GM12878 (cell line): ENCODE measurements around the gene VIL1. TPM values are rescaled to one million over a fixed set of nuclear protein-coding genes. Genes with fewer than 3 reads are reported as not detected.

Experiments used
- ATAC-seq: fragments of 200-7000 bp; cut with Tn5 transposase; 3 replicates; pipeline ENCODE4 v1.9.1; 2020; ENCODE audit warnings: mild to moderate bottlenecking, moderate library complexity
- BruUV-seq: library from RNA; stranded (reverse); fragments of 400-500 nt; replicated peaks from 2 replicates; lab custom pipeline; 2021; lab: Mats Ljungman, UMichigan
- CTCF ChIA-PET: fragments of 300-600 bp; sonication (Branson Sonifier 250); formaldehyde crosslinking; extraction: SDS; loops from one replicate; lab custom pipeline; 2021; ENCODE audit warnings: inconsistent platforms; lab: Yijun Ruan, JAX
- POLR2A ChIA-PET: fragments of 350-600 bp; formaldehyde crosslinking; extraction: SDS; loops from one replicate; lab custom pipeline; 2021; ENCODE audit warnings: inconsistent platforms; lab: Charles Lee
- RAD21 ChIA-PET: fragments of 300-600 bp; sonication (Branson Sonifier 250); formaldehyde crosslinking; loops from one replicate; lab custom pipeline; 2023; ENCODE audit warnings: antibody characterized with exemption; ENCODE audit not compliant: unreplicated experiment; lab: Charles Lee
- SMC1A ChIA-PET: fragments of 300-600 bp; sonication (Branson Sonifier 250); formaldehyde crosslinking; loops from one replicate; lab custom pipeline; 2023; ENCODE audit not compliant: unreplicated experiment, uncharacterized antibody; lab: Charles Lee
- DNase-seq: peaks from one replicate; pipeline ENCODE4 v3.0.0-alpha.2; 2011; ENCODE audit warnings: low read depth, low spot score
- FAIRE-seq: peaks from 3 replicates; lab custom pipeline; 2011; peaks lifted over from hg19 to GRCh38; lab: Jason Lieb, UNC
- H2AFZ ChIP-seq: 2 replicates; pipeline ENCODE4 v1.6.0; 2011; ENCODE audit warnings: low read depth, low read length, control low read depth; ENCODE audit not compliant: control insufficient read depth
- H3K27ac ChIP-seq: 2 replicates; pipeline ENCODE4 v1.5.1; 2011; ENCODE audit warnings: control low read depth; ENCODE audit not compliant: control insufficient read depth, insufficient read depth
- H3K27me3 ChIP-seq, 2 experiments: replicated peaks in 1 of 2; 2 replicates each; pipeline versions ENCODE4 v1.6.0 to v1.6.1; 2011; ENCODE audit warnings: low read length in 1 of 2; ENCODE audit not compliant: control insufficient read depth in 2 of 2, insufficient read depth in 2 of 2
- H3K36me3 ChIP-seq, 2 experiments: 2 replicates each; pipeline ENCODE4 v1.5.1; 2011; ENCODE audit warnings: low read length in 1 of 2; ENCODE audit not compliant: control insufficient read depth in 2 of 2, insufficient read depth in 2 of 2
- H3K4me1 ChIP-seq: 2 replicates; pipeline ENCODE4 v1.6.1; 2011; ENCODE audit warnings: mild to moderate bottlenecking, low read length, moderate library complexity, mixed read lengths; ENCODE audit not compliant: control insufficient read depth, insufficient read depth
- H3K4me2 ChIP-seq: 2 replicates; pipeline ENCODE4 v1.6.0; 2011; ENCODE audit warnings: control low read depth; ENCODE audit not compliant: control insufficient read depth, insufficient read depth
- H3K4me3 ChIP-seq: fragments of 200-600 bp; sonication (generic); 2 replicates; pipeline ENCODE4 v1.5.1; 2016
- H3K79me2 ChIP-seq: 2 replicates; pipeline ENCODE4 v1.6.0; 2011; ENCODE audit warnings: low read length; ENCODE audit not compliant: control insufficient read depth, insufficient read depth
- H3K9ac ChIP-seq: 2 replicates; pipeline ENCODE4 v1.8.0; 2011; ENCODE audit warnings: low read length, control low read depth, mixed read lengths; ENCODE audit not compliant: control insufficient read depth, insufficient read depth
- H3K9me3 ChIP-seq: replicated peaks from 3 replicates; pipeline ENCODE4 v1.5.1; 2011; ENCODE audit warnings: mild to moderate bottlenecking, low read length; ENCODE audit not compliant: control insufficient read depth, insufficient read depth
- H4K20me1 ChIP-seq: 2 replicates; pipeline ENCODE4 v1.6.0; 2011; ENCODE audit not compliant: control insufficient read depth, insufficient read depth
- BCL11A ChIP-seq: IDR thresholded peaks from 2 replicates; pipeline ENCODE4 v1.6.1; 2011; ENCODE audit warnings: low read depth, low read length
- BHLHE40 ChIP-seq, 2 experiments: fragments of 450-650 bp in 1 of 2; IDR thresholded peaks; 2 replicates each; pipeline ENCODE4 v1.6.1; 2011 to 2017; ENCODE audit warnings: low read depth in 2 of 2, borderline replicate concordance in 1 of 2, improper control_type of control experiment in 1 of 2, low read length in 1 of 2, mild to moderate bottlenecking in 1 of 2
- NBN ChIP-seq: fragments of 450-650 bp; IDR thresholded peaks from 2 replicates; pipeline ENCODE4 v1.6.1; 2016
- PAX8 ChIP-seq: fragments of 450-650 bp; IDR thresholded peaks from 2 replicates; pipeline ENCODE4 v1.6.1; 2017; ENCODE audit warnings: mild to moderate bottlenecking, moderate library complexity
- RAD51 ChIP-seq: fragments of 450-650 bp; IDR thresholded peaks from 2 replicates; pipeline ENCODE4 v1.6.1; 2016; ENCODE audit warnings: moderate library complexity, mild to moderate bottlenecking, inconsistent platforms
- WRNIP1 ChIP-seq: IDR thresholded peaks from 2 replicates; pipeline ENCODE4 v1.6.1; 2011; ENCODE audit warnings: low read depth, low read length, improper control_type of control experiment, borderline replicate concordance
- ZNF217 ChIP-seq: fragments of 450-650 bp; IDR thresholded peaks from 2 replicates; pipeline ENCODE4 v1.6.1; 2017; ENCODE audit warnings: antibody characterized with exemption, mild to moderate bottlenecking
- ZNF24 ChIP-seq: fragments of 450-650 bp; IDR thresholded peaks from 2 replicates; pipeline ENCODE4 v1.6.1; 2017; ENCODE audit warnings: antibody characterized with exemption, mild to moderate bottlenecking
- ZNF622 ChIP-seq: fragments of 450-650 bp; IDR thresholded peaks from 2 replicates; pipeline ENCODE4 v1.6.1; 2017; ENCODE audit warnings: mild to moderate bottlenecking, inconsistent platforms
- WGBS: methylation state at CpG from one replicate; pipeline ENCODE4 v1.1.6; 2016; ENCODE audit warnings: low lambda C conversion rate; ENCODE audit not compliant: insufficient replicate concordance, insufficient coverage; ENCODE audit errors: missing lambda C conversion rate; 5-methylcytosine and 5-hydroxymethylcytosine counted together
- in situ Hi-C: fragments of 300-500 bp; cut with MboI; formaldehyde crosslinking; loops from 9 replicates; pipeline ENCODE4 v1.14.3; 2018; ENCODE audit warnings: mixed read lengths
- intact Hi-C: fragments of 100-400 bp; cut with micrococcal nuclease; formaldehyde crosslinking; loops from one replicate; pipeline ENCODE4 v1.14.2; 2022; ENCODE audit not compliant: unreplicated experiment
- polyA plus RNA-seq, 11 experiments: library from polyadenylated mRNA; depleted of rRNA in 4 of 11; unstranded in 6 of 11; stranded (reverse) in 5 of 11; fragments of >200 nt; fragmentation: Nextera tagmentation in 4 of 11; fragmentation: Illumina TruSeq in 1 of 11; extraction: Ambion mirVana in 4 of 11; extraction: Trizol in 1 of 11; gene quantifications; 1 replicate in 1 of 11; 2 replicates in 10 of 11; pipeline versions ENCODE4 v1.2.1 to v1.2.3, GENCODE V29; 2011 to 2016; ENCODE audit warnings: inconsistent platforms in 2 of 11, missing spikeins in 2 of 11, low read depth in 1 of 11
- total RNA-seq, 4 experiments: library from RNA; depleted of rRNA in 3 of 4; stranded (reverse); fragments of >200 nt in 3 of 4; fragmentation: Illumina TruSeq in 1 of 4; extraction: Trizol in 1 of 4; gene quantifications; 2 replicates each; pipeline versions ENCODE4 v1.2.1 to v1.2.3, GENCODE V29; 2013 to 2021
- TF ChIP-seq, protein P1 (sequence below): IDR thresholded peaks from 2 replicates; pipeline ENCODE4 v1.6.1; 2011; ENCODE audit warnings: borderline replicate concordance, low read depth, mild to moderate bottlenecking, moderate library complexity, mixed read lengths, low read length; ENCODE audit not compliant: insufficient read depth; ENCODE audit errors: extremely low read length
- TF ChIP-seq, protein P2 (sequence below): fragments of 450-650 bp; IDR thresholded peaks from 2 replicates; pipeline ENCODE4 v1.6.1; 2014; ENCODE audit warnings: mild to moderate bottlenecking

Gene VIL1
- total and polyA plus RNA-seq, 10 of the 15 experiments (the other 5 are each of a cell fraction or from before 2014, with no cell fraction given) = 0.03 to 1.9 (median 0.33) TPM

DNA sequence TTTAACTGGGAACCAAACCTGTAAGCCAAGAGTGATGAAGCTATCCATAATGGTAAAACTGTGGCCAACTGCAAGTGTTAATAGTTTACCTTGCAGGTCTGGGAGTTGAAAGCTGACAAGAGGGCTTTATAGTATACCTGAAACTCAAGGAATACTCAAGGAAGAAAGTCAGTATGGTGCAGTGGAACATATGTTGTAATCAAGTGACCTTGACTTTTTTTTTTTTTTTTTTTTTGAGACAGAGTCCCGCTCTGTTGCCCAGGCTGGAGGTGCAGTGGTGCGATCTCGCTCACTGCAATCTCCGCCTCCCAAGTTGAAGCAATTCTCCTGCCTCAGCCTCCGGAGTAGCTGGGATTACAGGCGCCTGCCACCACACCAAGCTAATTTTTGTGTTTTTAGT lies 27.6 kb downstream of the VIL1 start (continued):
- TF ChIP-seq, protein P1, sequence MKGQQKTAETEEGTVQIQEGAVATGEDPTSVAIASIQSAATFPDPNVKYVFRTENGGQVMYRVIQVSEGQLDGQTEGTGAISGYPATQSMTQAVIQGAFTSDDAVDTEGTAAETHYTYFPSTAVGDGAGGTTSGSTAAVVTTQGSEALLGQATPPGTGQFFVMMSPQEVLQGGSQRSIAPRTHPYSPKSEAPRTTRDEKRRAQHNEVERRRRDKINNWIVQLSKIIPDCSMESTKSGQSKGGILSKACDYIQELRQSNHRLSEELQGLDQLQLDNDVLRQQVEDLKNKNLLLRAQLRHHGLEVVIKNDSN = no peak
- no peak for TF ChIP-seq RAD51
- no peak for TF ChIP-seq BCL11A
- no peak for TF ChIP-seq NBN
- no peak for TF ChIP-seq PAX8
- TF ChIP-seq, protein P2, sequence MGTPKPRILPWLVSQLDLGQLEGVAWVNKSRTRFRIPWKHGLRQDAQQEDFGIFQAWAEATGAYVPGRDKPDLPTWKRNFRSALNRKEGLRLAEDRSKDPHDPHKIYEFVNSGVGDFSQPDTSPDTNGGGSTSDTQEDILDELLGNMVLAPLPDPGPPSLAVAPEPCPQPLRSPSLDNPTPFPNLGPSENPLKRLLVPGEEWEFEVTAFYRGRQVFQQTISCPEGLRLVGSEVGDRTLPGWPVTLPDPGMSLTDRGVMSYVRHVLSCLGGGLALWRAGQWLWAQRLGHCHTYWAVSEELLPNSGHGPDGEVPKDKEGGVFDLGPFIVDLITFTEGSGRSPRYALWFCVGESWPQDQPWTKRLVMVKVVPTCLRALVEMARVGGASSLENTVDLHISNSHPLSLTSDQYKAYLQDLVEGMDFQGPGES = no peak

DNA sequence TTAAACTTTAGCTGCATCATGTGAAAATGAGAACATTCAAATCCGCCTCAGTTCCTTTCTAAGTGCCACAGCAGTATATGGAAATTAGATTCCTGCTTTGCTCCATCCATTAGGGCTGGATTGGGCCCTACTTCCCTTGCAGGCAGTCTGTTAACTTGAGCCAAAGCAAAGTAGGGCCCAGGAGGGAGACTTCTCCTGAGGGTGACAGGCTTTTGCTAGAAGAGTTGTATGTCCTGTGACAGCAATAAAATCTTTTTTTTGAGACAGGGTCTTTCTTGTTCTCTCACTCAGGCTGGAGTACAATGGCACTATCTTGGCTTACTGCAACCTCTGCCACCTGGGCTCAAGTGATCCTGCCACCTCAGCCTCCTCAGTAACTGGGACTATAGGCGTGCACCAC lies 28.1 kb downstream of the VIL1 start:
- Histone ChIP-seq H3K36me3 (peaks cover 1 to 4% of the 10 kb centered on the region in 2 experiments; a peak in 3 of 4 replicates), H3K4me3 (no peak overlapping the region), H2AFZ (no peak overlapping the region), H4K20me1 (no peaks in the 10 kb centered on the region), H3K27ac (no peak overlapping the region), H3K9me3 (no peaks in the 10 kb centered on the region), H3K9ac (no peak overlapping the region), H3K27me3 (no peaks in the 10 kb centered on the region), H3K79me2 (no peaks in the 10 kb centered on the region), H3K4me2 (no peak overlapping the region), H3K4me1 (no peaks in the 10 kb centered on the region)
- CTCF ChIA-PET = interaction anchor here (1.6 kb wide), 1 partner anchor 19 kb away, joined by 5 read pairs; no protein-coding TSS in a partner anchor
- FAIRE-seq = no peak
- no TSS peak for BruUV-seq
- POLR2A ChIA-PET = no interaction called here
- WGBS = 89% methylated on average over 2 of the region's 2 CpGs
- intact Hi-C loops (no loop called here), in situ Hi-C loops (no loop called here)
- TF ChIP-seq BHLHE40 (IDR thresholded peaks at IDR 0.05; ENCODE audit: borderline replicate concordance in 1 of 2, low read depth in 2 of 2, low read length in 1 of 2) (no peak), WRNIP1 (no peak), ZNF24 (no peak), ZNF622 (no peak), ZNF217 (no peak)
- RAD21 ChIA-PET = no interaction called here
- no peak for ATAC-seq
- DNase-seq = no peak
- SMC1A ChIA-PET = no interaction called here
